ENCODE data around the gene ABCE1.

The ABCE1 gene

GRCh38 chr4:145177906-145178538, 79.9 kb downstream of the ABCE1 start:
- DNase-seq = no peak

GRCh38 chr4:145178740-145179280, 80.7 kb downstream of the ABCE1 start:
- DNase-seq = no peak
